Left ventricle myocardium inferior (tissue), 1 donor: ENCODE measurements around the gene SOX18. TPM values are rescaled to one million over a fixed set of nuclear protein-coding genes. Genes with fewer than 3 reads are reported as not detected.

Source experiments
- DNase-seq: peaks from one replicate; pipeline ENCODE4 v3.0.0-alpha.2; 2020
- H3K27ac ChIP-seq: fragments of 200-600 bp; replicated peaks from 2 replicates; pipeline ENCODE4 v1.8.0; 2021
- H3K27me3 ChIP-seq: fragments of 200-600 bp; 2 replicates; pipeline ENCODE4 v1.8.0; 2021; ENCODE audit warnings: low read depth
- H3K36me3 ChIP-seq: fragments of 200-600 bp; 2 replicates; pipeline ENCODE4 v1.8.0; 2021
- H3K4me1 ChIP-seq: fragments of 200-600 bp; 2 replicates; pipeline ENCODE4 v1.8.0; 2021
- H3K4me3 ChIP-seq: fragments of 200-600 bp; 2 replicates; pipeline ENCODE4 v1.8.0; 2021; ENCODE audit warnings: mild to moderate bottlenecking, moderate library complexity
- H3K9me3 ChIP-seq: fragments of 200-600 bp; replicated peaks from 2 replicates; pipeline ENCODE4 v1.8.0; 2021
- intact Hi-C: fragments of 100-400 bp; cut with micrococcal nuclease; formaldehyde crosslinking; loops from one replicate; pipeline ENCODE4 v1.11.0; 2022
- total RNA-seq: library from RNA; stranded (reverse); fragmentation: NEBNext Ultra II Directional; extraction: Animal tissue kit (Norgen Biotek cat#: 25700); gene quantifications from one replicate; pipeline ENCODE4 v1.2.1, GENCODE V29; 2021
- TF ChIP-seq, protein P1 (sequence below): fragments of 200-600 bp; IDR thresholded peaks from 2 replicates; pipeline ENCODE4 v1.8.0; 2021; ENCODE audit warnings: antibody characterized with exemption, mild to moderate bottlenecking, borderline replicate concordance
- donor health status: DM: no; HTN: yes; CAD: no; lungs with severe emphysema.

SOX18 gene
- total RNA-seq, 1 donor from 2014 or later, result 30.5 TPM

DNA sequence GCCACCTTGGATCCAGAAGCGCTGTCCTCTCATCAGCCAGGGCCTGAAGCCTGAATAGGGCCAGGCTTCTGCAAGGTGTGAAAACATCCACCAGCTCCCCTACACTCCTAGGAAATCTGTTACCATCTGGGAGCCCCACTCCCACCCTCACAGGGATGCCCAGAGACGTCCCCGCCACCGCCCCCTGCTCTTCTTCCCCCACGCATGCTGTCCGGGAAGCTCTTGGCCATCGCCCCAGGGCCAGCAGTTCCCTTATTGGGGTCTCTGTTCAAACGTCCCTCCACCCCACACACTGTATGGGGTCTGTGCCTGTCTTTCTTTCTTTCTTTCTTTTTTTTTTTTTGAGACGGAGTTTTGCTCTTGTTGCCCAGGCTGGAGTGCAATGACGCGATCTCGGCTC is 26.1 kb upstream of the SOX18 start:
- no peak for DNase-seq
- H3K27ac ChIP-seq, result no peak overlapping the region
- TF ChIP-seq, protein P1, sequence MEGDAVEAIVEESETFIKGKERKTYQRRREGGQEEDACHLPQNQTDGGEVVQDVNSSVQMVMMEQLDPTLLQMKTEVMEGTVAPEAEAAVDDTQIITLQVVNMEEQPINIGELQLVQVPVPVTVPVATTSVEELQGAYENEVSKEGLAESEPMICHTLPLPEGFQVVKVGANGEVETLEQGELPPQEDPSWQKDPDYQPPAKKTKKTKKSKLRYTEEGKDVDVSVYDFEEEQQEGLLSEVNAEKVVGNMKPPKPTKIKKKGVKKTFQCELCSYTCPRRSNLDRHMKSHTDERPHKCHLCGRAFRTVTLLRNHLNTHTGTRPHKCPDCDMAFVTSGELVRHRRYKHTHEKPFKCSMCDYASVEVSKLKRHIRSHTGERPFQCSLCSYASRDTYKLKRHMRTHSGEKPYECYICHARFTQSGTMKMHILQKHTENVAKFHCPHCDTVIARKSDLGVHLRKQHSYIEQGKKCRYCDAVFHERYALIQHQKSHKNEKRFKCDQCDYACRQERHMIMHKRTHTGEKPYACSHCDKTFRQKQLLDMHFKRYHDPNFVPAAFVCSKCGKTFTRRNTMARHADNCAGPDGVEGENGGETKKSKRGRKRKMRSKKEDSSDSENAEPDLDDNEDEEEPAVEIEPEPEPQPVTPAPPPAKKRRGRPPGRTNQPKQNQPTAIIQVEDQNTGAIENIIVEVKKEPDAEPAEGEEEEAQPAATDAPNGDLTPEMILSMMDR, result no peak

DNA sequence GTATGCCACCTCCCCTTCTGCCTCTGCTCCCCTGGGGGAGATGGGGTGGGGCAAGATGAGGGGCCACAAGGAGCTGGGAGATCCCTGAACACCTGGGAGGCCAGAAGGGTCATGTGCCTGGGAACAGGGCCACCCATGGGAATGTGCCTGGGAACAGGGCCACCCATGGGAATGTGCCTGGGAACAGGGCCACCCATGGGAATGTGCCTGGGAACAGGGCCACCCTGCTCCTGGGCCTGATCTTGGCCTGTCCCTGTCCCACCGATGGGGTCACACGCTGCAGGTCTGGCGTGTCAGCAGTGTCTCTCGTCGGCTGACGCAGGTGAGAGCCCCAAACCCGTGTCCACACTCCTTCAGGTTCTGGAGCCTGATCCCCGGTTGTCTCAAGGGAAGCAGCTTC is 25.5 kb upstream of the SOX18 start:
- Histone ChIP-seq H3K4me3 (no peak overlapping the region), H3K36me3 (peaks cover 16% of the 10 kb centered on the region), H3K9me3 (no peaks in the 10 kb centered on the region), H3K4me1 (peaks cover 21% of the 10 kb centered on the region), H3K27me3 (no peaks in the 10 kb centered on the region), H3K27ac (no peak overlapping the region)
- intact Hi-C loops, result no loop called here
- TF ChIP-seq, protein P1, result no peak
- DNase-seq, result no peak

More for the DNA sequence above, 26.1 kb upstream of the SOX18 start:
- intact Hi-C loops, result no loop called here
- Histone ChIP-seq H3K4me3 (no peak overlapping the region), H3K27me3 (no peaks in the 10 kb centered on the region), H3K36me3 (peaks cover 16% of the 10 kb centered on the region), H3K4me1 (peaks cover 27% of the 10 kb centered on the region), H3K9me3 (no peaks in the 10 kb centered on the region)

DNA sequence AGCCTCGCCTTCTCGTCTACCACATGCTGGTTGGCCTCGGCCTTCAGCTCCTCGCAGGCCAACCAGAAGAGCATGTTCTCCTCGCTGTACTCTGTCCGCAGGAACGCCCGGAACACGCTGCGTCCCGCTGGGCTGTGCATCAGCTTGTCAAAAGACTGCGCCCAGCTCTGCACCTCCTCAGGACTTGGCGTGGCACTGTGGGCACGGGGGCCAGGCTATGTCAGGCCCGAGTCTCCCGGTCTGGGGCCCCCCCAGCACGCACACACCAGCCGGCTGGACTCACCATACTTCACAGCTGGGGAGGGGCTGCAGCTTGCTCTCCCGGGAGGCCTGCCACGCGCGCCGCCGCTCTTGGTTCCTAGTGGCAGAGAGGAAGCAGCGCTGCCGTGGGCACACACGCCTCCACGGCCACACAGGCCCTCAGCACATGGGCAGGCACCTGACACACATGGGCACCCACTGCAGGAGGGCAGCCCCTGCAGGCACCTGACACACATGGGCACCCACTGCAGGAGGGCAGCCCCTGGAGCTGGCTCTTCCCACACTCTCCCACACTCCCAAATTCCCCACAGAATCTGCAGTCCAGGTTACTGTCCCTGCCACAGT is 24.8 kb upstream of the SOX18 start:
- peaks cover 18% of the 10 kb centered on the region for H3K4me1 ChIP-seq
- no peak overlapping the region for H3K4me3 ChIP-seq
- H3K36me3 ChIP-seq, result peaks cover 16% of the 10 kb centered on the region
- no peaks in the 10 kb centered on the region for H3K27me3 ChIP-seq
- DNase-seq, result no peak
- H3K27ac ChIP-seq, result no peak overlapping the region
- H3K9me3 ChIP-seq, result no peaks in the 10 kb centered on the region
- intact Hi-C loops, result no loop called here
- TF ChIP-seq, protein P1, result no peak

DNA sequence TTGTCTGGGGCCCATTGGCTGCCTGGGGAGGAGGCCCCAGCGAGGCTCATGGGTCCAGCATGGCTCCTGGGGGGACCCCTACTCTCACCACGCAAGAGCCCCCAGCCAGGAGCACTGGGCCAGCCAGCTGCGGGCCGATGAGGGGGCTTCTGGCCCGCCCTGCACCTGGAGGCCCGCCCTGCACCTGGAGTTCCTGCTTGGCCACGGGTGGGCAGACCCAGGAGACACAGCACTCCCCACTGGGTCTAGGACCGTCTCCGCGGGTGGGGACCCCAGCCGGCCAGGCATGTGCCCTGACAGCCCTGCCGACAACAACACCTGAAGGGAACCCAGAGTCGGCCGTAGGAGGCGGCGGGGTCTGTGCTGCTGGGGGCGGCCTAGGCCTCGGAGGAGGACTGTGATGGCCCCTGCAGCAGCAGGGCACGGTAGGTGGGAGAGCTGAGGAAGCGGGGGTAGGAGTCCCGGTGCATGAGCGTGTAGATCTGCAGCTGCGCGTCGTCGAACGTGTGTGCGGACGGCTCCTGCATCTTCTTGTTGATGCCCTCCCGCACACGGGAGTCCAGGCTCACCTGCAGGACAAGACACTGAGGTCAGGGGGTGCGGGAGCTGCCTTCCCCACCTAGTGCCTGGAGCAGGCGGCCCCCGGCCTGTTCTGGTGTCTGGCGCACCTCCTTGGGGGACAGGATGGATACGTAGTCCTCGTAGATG is 24.2 kb upstream of the SOX18 start:
- intact Hi-C loops, result no loop called here
- no peak for DNase-seq
- Histone ChIP-seq H3K4me3 (no peak overlapping the region), H3K36me3 (peaks cover 16% of the 10 kb centered on the region), H3K27ac (no peak overlapping the region), H3K4me1 (peaks cover 12% of the 10 kb centered on the region), H3K27me3 (no peaks in the 10 kb centered on the region), H3K9me3 (no peaks in the 10 kb centered on the region)
- TF ChIP-seq, protein P1, result no peak

DNA sequence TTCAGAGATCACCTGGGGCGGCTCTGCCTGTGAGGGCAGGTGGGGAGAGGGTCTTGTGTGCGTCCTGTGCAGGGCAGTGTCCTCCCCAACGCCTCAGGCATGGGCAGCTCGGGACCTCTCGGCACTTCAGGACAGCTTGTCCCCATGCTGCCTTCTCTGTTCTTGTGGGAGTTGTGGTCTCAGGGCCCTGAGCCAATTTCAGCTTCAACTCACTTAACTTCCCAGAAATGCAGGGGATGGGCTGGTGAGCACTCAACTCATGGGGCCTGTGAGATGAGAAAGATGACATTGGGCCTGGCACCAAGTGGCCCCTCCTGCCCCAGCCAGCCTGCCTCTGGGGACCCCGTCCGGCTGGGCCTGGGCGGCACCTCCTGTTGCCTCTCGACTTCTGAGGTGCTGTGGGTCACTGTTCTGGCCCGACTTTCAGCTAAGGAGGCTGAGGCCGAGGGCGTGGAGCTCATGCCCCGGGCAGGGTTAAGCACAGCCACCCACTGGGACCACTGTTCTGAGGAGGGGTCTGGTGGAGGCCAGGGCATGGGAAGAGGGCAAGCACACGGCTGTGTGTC is 23.1 kb upstream of the SOX18 start:
- H3K36me3 ChIP-seq, result peaks cover 16% of the 10 kb centered on the region
- DNase-seq, result no peak
- H3K4me1 ChIP-seq, result peaks cover 1% of the 10 kb centered on the region

More for the DNA sequence above, 23.1 kb upstream of the SOX18 start:
- TF ChIP-seq, protein P1, result no peak
- Histone ChIP-seq H3K27ac (no peak overlapping the region), H3K9me3 (no peaks in the 10 kb centered on the region), H3K27me3 (no peaks in the 10 kb centered on the region), H3K4me3 (no peak overlapping the region)
- intact Hi-C loops, result no loop called here
